ENCODE results near the gene TSSK6. TPM values are rescaled to one million over a fixed set of nuclear protein-coding genes. Genes with fewer than 3 reads are reported as not detected.

Gene TSSK6
- polyA plus RNA-seq, 1 experiment: 1.7 TPM

DNA sequence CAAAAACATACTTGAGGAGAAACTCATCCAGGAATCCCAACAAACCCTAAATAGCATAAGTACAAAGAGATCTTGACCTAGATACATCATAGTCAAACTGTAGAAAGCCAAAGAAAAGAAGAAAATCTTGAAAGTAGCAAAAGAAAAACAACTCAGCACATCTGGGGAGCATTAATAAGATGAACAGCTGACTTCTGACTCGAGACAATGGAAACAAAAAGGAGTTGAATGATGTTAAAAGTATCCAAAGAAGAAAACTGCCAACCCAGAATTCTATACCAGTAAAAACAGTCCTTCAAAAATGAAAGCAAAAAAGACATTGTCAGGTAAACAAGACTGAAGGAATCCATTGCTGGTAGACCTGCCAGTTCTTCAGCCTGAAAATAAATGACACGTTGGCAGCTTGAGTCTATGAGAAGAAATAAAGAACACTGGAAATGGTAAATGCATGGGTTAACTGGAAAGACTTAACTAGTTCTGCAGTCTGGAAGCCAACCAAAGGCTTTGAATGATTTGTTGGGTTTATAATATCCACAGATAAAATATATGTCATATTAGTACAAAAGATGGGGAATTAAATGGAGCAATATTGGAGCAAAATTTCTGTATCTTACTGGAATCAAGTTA lies 46.8 kb downstream of the TSSK6 start:
- ChIA-PET POLR2A (no interaction called here), CTCF (interaction anchor here (1.1 kb wide), 1 partner anchor 23 kb away, joined by 3 read pairs; no protein-coding TSS in a partner anchor)
- Histone ChIP-seq H3K36me3 (ENCODE audit: control insufficient read depth, insufficient read depth, low read length) (peaks cover 12% of the 10 kb centered on the region), H3K4me3 (ENCODE audit: low read depth, low read length) (no peak overlapping the region), H3K27me3 (ENCODE audit: control insufficient read depth, insufficient read depth, low read length) (no peaks in the 10 kb centered on the region)
- DNase-seq (ENCODE audit: low read depth): no peak
- no peak for TF ChIP-seq CTCF (IDR thresholded peaks at IDR 0.05; ENCODE audit: insufficient read depth, low read depth, low read length)

GRCh38 chr19:19466201-19466600 lies 49.1 kb downstream of the TSSK6 start:
- no peak for DNase-seq (ENCODE audit: low read depth)
- ChIA-PET POLR2A (no interaction called here), CTCF (no interaction called here)
- no peak for TF ChIP-seq CTCF (IDR thresholded peaks at IDR 0.05; ENCODE audit: insufficient read depth, low read depth, low read length)
- no peaks in the 10 kb centered on the region for H3K27me3 ChIP-seq (ENCODE audit: control insufficient read depth, insufficient read depth, low read length)
- no peak overlapping the region for H3K4me3 ChIP-seq (ENCODE audit: low read depth, low read length)
- peaks cover 12% of the 10 kb centered on the region for H3K36me3 ChIP-seq (ENCODE audit: control insufficient read depth, insufficient read depth, low read length)

DNA sequence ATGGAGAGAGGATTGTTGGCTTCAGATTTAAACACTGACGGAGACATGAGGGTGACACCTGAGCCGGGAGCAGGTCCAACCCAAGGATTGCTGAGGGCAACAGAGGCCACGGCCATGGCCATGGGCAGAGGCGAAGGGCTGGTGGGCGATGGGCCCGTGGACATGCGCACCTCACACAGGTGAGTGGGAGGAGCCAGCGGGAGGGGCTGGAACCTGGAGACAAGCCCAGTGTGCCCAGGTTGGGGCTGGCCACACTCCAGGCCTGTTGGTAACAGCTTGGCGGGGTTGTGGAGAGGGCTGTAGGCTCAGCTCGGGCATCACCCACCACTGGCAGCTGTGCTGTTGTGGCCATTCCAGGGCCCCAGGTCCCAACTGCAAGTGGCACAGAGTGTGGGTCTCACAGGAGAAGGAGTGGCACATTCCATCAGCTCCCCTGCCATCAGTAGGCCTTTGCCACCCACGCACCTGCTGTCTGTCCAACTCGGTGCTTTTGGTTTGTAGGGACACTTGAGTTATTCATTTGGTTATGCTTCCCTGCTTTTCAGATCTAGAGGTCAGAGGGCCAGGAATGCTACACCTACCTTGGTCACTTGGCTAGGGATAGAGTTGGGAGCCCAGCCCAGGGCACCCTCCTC lies 49.8 kb downstream of the TSSK6 start:
- Histone ChIP-seq H3K27me3 (ENCODE audit: control insufficient read depth, insufficient read depth, low read length) (no peaks in the 10 kb centered on the region), H3K36me3 (ENCODE audit: control insufficient read depth, insufficient read depth, low read length) (peaks cover 12% of the 10 kb centered on the region), H3K4me3 (ENCODE audit: low read depth, low read length) (no peak overlapping the region)
- TF ChIP-seq CTCF (IDR thresholded peaks at IDR 0.05; ENCODE audit: insufficient read depth, low read depth, low read length): no peak
- CTCF ChIA-PET: no interaction called here
- POLR2A ChIA-PET: no interaction called here
- no peak for DNase-seq (ENCODE audit: low read depth)

GRCh38 chr19:19464339-19465098 lies 50.8 kb downstream of the TSSK6 start:
- Histone ChIP-seq H3K27me3 (ENCODE audit: control insufficient read depth, insufficient read depth, low read length) (no peaks in the 10 kb centered on the region), H3K4me3 (ENCODE audit: low read depth, low read length) (no peak overlapping the region), H3K36me3 (ENCODE audit: control insufficient read depth, insufficient read depth, low read length) (peaks cover 12% of the 10 kb centered on the region)
- no peak for DNase-seq (ENCODE audit: low read depth)
- ChIA-PET POLR2A (no interaction called here), CTCF (interaction anchor here (1.8 kb wide), 1 partner anchor 26 kb away, joined by 8 read pairs; no protein-coding TSS in a partner anchor)
- TF ChIP-seq CTCF (IDR thresholded peaks at IDR 0.05; ENCODE audit: insufficient read depth, low read depth, low read length): no peak

Other genes starting within 250 kb of the TSSK6 start
- gene TM6SF2, start 242.2 kb downstream of the TSSK6 start, polyA plus RNA-seq (2011; rRNA removed): 3.1 and 5.6 TPM in 2 replicates
- gene SUGP1, start 195.0 kb downstream of the TSSK6 start, polyA plus RNA-seq (2011; rRNA removed): 28.9 and 34.1 TPM in 2 replicates
- gene MAU2, start 194.7 kb downstream of the TSSK6 start, polyA plus RNA-seq (2011; rRNA removed): 16.0 and 25.9 TPM in 2 replicates
- gene GATAD2A, start 109.9 kb downstream of the TSSK6 start, polyA plus RNA-seq (2011; rRNA removed): 18.2 and 24.2 TPM in 2 replicates
- 495 and 597 TPM in 2 replicates for gene NDUFA13, start 677 bp upstream of the TSSK6 start, polyA plus RNA-seq (2011; rRNA removed)
- 0.94 and 1.1 TPM in 2 replicates for gene YJEFN3, start 13.4 kb upstream of the TSSK6 start, polyA plus RNA-seq (2011; rRNA removed)
- 0.39 and 0.77 TPM in 2 replicates for gene CILP2, start 22.7 kb upstream of the TSSK6 start, polyA plus RNA-seq (2011; rRNA removed)
- 1.3 and 1.9 TPM in 2 replicates for gene PBX4, start 103.1 kb upstream of the TSSK6 start, polyA plus RNA-seq (2011; rRNA removed)
- gene LPAR2, start 112.7 kb upstream of the TSSK6 start, polyA plus RNA-seq (2011; rRNA removed): 2.1 and 2.4 TPM in 2 replicates
- gene GMIP, start 128.1 kb upstream of the TSSK6 start, polyA plus RNA-seq (2011; rRNA removed): 3.8 and 4.4 TPM in 2 replicates
- 11.1 and 27.9 TPM in 2 replicates for gene ATP13A1, start 148.1 kb upstream of the TSSK6 start, polyA plus RNA-seq (2011; rRNA removed)
- gene ZNF101, start 153.3 kb upstream of the TSSK6 start, polyA plus RNA-seq (2011; rRNA removed): 2.5 and 4.5 TPM in 2 replicates
- 1.2 and 2.7 TPM in 2 replicates for gene ZNF14, start 217.6 kb upstream of the TSSK6 start, polyA plus RNA-seq (2011; rRNA removed)